HG02571 (cell line): ENCODE measurements around the gene ERC1.
"Not testable (repeated sequence)": the region's sequence is repeated elsewhere in the genome, so short reads cannot be mapped to it uniquely, and the experiment has no call there.

Source experiments
- ATAC-seq: cut with Tn5 transposase; IDR thresholded peaks from one replicate; pipeline ENCODE4 v1.9.1; 2021; ENCODE audit warnings: mild to moderate bottlenecking, moderate library complexity; ENCODE audit not compliant: unreplicated experiment

Gene ERC1

DNA sequence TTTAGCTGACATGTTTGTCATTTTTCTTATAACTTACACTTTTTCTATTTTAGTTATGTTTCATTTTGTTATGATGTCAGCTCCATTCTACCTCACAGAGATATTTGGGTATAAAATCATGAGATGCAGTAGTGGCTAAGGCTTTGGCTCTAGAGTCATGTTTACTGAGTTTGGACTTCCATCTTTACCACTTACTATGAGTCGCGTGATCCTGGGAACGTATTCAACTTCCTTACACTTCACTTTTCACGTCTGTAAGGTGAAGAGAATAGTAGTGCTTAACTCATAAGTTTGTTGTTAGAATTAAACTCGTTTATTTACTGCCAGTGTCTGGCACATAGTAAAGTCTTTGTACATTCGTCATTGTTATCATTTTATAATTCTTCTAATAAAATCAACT, 126.3 kb downstream of the ERC1 start:
- no peak for ATAC-seq

DNA sequence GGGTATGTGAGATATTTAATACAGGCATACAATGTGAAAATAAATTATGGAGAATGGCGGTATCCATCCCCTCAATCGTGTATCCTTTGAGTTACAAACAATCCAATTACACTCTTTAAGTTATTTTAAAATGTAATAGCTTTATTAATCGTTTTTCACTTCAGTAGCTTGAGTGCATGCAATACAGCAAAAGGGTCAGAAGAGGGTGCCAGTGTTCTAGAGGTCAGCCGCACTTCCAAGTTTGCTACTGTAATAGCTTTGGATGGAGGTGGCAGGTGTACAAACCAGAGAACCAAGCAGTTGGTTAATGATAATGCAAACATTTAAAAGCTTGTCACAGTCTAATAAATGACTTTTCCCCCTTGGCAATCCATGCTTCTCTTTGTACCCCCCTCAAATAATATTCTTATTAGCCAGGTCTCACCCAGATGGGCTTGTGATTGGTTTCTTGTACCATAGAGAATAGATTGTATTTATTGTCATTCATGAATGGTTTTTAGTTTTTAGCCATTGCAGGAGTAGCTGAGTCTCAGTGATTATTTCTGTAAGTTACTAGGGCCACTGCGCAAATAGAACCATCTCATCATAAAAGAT, 127.0 kb downstream of the ERC1 start:
- no peak for ATAC-seq

DNA sequence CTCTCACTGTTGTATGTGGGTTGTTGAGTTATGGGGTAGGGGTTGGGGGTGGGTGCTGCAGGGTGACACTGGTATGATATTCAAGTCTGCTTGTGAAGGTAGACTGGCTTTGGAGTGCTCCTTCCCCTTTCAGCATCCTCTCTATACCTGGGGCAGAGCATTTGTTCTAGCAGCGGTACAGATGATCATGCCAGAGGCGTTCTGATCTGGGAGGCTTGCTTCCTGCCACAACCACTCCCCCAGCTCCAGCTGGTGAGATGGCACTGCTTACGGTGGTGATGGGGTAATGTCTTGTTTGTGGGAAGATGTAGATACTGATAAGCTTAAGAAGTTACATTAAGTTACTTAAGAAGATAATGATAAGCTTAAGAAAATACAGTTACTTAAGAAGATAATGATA, 131.8 kb downstream of the ERC1 start:
- no peak for ATAC-seq

DNA sequence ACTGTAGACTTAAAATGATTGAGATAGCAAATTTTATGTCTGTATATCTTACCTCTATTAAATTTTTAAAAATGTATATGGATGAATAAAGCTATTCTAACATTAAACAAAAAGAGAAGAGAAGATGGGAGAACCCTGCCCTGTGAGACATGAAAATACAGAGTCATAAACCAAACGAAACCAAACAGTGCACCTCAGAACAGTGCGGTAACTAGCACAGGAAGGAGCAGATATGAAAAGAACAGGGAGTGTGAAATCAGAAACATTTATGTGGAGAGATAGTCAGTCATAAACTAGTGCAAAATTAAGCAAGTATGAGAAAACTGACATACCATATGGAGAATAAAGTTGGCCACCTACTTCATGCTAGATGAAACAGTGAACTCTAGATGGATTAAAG, 135.1 kb downstream of the ERC1 start:
- no peak for ATAC-seq

DNA sequence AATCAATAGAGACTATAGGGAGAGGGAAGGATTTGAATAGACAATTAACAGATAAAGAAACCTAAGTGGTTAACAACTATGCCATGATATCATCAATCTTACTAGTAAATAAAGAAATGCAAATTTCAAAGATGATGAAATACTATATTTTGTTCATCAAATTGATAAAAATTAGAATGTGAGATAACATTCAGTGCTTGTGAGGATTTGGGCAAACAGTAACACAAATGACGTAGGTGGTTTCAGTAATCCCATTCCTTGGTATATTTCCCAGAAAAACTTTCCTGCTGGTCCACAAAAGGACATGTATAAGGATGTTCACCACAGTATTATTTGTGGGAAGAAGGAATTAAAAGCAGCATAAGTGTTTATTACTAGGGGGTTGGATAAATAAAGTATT, 136.0 kb downstream of the ERC1 start:
- ATAC-seq: no peak

DNA sequence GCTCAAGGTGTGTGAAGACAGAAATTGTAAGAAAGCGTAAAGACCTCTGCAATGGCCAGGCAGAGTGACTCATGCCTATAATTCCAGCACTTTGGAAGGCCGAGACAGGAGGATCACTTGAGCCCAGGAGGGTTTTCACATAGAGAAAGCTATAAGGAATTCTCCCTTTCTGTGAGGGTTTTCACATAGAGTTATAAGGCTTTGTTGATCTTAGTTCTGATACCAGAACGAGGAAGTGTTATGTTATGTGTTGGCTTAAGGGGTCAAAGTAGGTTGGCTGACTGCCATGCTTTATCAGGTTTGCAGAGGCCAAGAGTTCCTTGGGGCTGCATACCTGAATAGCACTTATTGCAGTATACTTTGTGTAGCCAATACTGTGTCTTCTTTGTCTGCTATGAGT, 139.1 kb downstream of the ERC1 start:
- ATAC-seq: no peak

DNA sequence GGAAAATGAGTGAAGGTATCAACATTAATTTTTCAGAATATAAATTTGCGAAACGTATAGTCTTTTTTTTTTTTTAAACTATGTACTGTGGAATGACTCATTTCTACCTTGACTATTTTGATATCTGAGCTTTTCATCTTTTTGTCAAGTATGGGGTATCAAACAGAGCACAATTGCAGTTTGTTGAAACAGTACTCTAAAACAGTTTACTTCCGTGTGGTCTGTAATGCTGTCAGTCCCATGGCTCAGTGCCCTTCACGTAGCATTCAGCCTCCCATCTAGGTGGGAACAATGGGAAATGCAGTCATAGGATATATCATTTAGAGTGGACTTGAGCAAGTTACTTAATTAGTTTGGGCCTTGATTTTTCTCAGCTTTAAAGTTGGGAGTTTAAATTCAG, 139.5 kb downstream of the ERC1 start:
- no peak for ATAC-seq

DNA sequence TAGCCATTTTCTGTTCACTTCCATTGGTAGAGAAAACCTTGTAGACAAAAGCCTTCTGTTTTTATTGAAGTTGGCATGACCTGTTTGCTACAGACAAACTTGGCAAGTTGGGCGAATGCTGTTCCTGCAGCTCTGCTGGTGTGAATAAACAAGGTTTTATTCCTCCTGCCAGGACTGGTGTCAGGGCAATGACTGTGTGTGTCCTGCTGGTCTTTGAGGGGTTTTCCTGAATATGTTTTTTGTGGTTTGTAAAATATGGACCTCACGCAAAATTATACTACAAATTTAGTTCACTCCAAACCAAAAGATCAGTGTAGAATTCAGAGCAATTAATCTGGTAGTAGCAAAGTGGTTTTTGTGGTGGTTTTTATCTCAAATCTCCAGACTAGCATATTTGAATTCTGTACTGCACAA, 140.8 kb downstream of the ERC1 start:
- no peak for ATAC-seq

DNA sequence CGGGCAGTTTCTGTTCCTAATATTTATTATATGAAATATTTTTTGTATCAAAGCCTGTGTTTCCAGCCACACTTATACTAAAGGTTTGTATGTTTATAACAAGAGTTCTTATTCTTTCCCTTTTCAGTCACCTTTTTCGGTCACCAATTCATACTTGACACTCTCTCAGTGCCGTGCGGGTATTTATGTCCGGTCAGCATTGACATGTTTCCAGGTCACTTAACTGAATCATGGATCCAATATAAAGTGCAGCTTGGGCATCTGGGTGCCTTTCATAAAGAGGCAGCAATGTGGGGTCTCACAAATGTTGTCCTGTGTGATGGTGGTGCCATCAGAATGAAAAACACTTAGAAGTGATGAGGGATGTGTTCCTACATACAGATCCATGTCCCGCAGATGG, 141.3 kb downstream of the ERC1 start:
- ATAC-seq: no peak

DNA sequence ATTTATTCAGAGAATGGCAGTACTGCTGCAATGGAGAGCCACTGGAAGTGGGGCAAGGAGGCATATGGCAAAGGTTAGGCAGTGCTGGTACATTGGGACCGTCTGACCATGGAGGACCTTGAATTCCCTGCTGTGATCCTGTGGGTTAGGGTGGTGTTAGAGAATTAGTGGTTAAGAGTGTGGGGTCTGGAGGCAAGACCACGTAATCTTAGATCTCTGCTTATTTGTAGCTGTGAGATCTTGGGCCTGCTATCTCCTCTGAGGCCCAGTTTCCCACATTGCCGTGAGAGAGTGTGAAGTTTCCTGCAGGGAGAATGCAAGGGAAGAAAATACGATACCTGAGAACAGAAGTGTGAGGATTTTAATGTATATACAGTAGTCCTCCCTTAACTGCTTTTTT, 147.7 kb downstream of the ERC1 start:
- no peak for ATAC-seq

DNA sequence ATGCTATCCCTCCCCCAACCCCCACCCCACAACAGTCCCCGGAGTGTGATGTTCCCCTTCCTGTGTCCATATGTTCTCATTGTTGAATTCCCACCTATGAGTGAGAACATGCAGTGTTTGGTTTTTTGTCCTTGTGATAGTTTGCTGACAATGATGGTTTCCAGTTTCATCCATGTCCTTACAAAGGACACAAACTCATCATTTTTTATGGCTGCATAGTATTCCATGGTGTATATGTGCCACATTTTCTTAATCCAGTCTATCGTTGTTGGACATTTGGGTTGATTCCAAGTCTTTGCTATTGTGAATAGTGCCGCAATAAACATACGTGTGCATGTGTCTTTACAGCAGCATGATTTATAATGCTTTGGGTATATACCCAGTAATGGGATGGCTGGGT, 155.7 kb downstream of the ERC1 start:
- not testable (repeated sequence) for ATAC-seq

DNA sequence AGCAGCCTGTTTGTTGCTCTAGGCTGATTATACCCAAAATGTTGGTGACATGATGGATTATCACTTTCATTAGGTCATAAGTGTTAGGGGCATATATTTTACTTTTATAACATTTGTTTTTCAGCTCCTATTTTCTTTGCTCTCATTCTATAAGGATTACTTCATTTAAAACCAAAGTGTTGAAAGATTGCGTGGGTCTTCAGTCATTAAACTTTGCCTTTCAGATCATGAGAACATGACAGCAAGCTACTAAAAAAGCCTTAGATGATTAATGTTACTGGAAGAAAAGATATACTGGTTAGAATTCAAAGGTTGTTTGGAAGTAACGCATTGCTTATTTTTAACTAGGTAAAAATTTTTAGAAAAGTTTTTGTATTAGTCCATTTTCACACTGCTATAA, 156.8 kb downstream of the ERC1 start:
- ATAC-seq: no peak

DNA sequence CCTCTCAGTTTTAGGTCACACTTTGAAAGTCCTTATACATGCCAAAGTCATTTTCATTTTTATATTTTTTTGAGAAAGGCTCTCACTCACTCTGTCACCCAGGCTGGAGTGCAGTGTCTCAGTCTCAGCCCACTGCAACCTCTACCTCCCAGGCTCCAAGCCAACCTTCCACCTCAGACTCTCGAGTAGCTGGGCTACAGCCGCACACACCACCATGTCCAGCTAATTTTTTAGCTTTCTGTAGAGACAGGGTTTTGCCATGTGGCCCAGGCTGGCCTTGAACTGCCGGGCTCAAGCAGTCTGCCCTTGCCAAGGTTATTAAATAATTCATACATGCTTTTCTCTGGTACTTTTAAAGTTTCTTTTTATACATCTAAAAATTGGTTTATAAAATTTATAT, 166.0 kb downstream of the ERC1 start:
- no peak for ATAC-seq

DNA sequence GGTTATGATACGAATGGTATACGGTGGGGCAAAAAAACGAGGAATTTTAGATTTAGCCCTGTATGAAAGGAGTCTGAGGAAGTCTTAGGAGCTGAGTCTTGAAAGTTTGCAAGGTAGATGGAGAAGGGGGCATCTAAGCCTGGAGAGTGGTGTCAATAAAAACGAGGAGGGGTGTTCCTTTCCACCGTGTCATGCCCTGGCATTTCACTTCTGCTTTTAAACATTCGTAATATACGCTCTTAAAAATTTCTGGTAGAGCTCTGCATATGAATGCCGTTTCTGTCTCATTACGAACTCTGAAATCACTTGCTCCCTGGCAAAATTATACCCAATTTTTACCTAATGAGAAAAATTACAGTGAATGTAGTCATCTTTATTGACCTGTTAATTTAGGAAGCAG, 170.2 kb downstream of the ERC1 start:
- no peak for ATAC-seq

DNA sequence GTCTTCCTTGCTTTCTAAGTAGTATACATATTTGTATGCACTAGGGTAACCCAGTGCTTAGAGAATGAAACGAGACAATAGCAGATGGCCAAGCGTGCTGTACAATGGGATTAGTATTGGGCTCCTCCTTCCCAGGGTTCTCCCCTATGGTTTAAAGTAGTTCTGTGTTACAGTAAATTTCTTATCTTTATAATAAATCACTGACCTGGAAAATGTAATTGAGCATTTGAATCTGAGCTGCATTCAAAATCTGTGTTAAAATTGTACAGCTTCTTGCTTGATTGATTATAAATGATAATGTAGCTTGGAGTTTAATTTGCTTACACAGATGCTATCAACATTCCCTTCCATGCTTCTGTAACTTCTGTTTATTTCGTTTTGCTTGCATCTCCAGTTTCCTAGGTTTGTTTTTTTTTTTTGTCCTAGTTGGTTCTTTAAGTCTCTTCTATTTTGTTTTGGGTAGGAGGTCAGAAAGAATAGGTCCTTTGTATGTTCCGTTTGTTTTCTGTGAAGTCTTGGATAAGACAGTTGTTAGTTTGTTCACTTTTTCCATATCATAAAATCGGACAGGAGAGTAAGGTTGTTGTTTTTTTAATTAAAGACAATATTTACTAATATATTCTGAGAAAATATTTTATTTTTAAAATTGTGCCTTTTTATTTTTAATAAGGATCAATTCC, 171.2 kb downstream of the ERC1 start:
- ATAC-seq: no peak

DNA sequence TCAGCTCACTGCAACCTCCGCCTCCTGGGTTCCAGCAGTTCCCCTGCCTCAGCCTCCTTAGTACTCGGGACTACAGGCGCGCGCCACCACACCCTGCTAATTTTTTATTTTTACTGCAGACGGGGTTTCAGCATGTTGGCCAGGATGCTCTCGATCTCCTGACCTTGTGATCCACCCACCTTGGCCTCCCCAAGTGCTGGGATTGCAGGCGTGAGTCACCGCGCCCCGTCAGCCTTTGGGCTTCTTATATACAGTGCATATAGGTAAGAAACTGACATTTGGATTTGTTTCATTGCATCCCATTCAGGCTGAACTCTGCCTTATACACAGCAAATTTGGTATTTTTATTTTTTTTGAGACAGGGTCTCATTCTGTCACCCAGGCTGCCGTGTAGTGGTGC, 176.8 kb downstream of the ERC1 start:
- ATAC-seq: no peak

DNA sequence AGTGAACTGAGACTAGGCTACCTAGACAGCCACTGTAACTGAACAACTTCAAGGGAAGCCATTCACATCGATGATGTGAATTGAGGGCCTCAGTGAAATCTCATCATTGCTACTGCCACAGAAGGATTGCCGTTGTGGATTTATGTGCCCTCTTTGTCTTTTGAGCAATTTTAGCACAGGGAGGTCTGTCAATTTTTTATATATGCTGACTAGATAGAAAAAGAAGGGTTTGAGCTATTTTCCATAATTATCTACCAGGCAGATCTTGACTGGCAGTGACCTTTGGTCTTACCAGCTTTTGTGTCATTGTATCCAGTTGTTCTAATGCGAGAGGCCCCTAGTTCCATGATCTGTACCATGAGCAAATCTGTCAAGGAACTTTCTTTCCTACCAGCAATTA, 179.4 kb downstream of the ERC1 start:
- no peak for ATAC-seq

DNA sequence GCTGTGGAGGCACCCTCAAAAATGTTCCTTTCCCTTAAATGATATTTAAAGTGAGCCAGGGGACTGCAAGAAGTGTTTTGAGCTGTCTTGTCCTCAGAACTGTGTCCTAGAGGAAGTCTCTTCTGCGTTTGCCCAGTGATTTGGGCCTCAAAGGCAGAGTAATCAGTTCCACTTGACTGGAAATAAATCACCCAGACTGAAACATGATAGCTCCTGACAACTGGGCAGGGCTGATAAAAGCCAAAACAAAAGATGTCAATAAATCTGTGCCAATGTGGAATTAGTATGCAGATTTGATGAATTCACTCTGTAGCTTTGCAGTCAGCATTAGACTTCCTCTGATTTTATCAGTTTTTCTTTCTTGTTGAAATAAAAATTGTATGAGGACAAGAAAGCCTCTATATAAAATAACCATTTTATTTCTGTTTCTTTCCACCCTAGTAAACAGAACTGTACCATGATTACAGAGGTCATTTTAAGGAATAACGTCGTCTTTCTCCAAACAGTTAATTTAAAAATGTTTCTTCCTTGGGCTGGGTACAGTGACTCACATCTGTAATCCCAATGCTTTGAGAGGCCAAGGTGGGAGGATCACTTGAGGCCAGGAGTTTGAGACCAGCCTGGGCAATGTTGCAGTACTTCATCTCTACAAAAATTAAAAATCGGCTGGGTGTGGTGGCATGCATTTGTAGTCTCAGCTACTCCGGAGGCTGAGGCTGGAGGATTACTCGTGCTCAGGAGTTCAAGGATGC, 180.8 kb downstream of the ERC1 start:
- no peak for ATAC-seq

DNA sequence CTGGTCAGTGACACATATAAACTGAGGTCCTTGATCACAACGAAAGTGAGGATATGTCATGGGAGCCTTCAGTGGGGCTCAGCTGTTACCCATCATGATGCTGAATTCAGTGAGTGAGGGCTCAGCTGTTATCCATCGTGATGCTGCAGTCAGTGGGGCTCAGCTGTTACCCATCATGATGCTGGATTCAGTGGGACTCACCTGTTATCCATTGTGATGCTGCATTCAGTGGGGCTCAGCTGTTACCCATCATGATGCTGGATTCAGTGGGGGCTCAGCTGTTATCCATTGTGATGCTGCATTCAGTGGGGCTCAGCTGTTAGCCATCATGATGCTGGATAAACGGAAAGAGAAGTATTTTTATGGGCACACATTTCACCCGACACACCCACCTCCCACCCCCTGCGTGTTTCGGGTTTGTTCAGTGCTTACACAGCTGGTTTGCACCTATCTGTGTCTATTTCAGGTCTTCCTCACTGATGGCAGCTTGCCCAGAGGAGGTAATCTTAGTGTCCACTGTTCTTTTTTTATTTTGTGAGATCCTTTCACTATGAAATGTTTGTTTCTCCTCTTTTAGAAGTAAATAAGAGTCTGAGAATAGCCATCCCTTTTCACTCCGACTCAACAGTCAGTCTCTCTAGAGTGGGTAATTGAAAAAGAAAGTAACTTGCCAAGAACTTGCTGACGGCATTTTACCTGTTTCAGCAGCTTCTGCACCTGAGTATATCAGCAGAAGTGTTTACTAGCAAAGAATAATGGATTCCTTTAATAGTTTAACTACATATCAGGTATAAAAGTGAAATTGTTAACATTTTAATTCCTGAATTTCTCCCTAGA, 183.0 kb downstream of the ERC1 start:
- no peak for ATAC-seq

DNA sequence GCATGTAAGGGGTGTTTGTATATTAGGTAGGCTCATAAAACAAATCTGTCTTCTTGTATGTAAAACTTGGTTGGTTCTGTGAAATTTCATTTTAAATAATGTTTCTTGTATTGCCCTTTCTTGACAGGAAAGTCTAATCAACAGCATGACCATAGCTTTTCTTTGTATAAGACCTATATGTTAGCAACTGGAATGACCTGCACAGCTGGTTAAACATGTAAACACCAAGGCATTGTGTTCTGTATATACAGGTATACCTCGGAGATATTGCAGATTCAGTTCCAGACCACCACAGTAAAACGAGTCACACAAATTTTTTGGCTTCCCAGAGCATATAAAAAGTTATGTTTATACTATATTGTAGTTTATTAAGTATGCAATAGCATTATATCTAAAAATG, 183.6 kb downstream of the ERC1 start:
- no peak for ATAC-seq

DNA sequence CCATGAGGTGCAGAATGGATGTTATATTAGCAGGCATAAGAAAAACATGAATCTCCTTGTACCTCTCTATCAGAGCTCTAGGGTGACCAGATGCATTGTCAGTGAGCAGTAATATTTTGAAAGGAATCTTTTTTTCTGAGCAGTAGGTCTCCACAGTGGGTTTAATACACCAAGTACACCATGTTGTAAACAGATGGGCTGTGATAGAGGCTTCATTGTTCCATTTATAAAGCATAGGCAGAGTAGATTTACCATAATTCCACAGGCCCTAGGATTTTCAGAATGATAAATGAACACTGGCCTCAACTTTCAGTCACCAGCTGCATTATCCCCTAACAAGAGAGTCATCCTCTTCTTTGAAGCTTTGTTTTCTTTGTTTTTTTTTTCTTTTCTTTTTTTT, 185.2 kb downstream of the ERC1 start:
- no peak for ATAC-seq

DNA sequence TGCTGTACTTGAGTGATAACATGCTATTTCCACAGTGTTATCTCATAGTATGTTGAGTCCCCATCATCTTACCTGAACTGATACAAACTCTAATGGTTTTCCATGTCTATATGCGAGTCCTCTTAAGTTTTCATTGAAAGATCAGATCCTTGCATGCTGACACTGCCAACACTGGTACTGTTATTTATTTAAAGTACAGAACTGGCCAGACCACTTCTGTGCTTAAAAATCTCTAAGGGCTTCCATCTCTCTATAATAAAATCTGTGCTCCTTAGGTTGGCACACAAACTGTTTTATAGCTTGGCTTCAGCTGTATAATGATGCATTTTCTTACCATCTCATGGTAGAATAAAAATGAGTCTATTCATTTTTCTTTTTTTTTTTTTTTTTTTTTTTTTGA, 188.1 kb downstream of the ERC1 start:
- ATAC-seq: no peak
